GM12865 (cell line): ENCODE results near the gene DIPK2B.

Experiments
- DNase-seq: peaks from one replicate; pipeline ENCODE4 v3.0.0; 2010; ENCODE audit warnings: low read depth
- H3K4me3 ChIP-seq: 2 replicates; pipeline ENCODE4 v1.5.1; 2011; ENCODE audit warnings: mild to moderate bottlenecking, low read depth, low read length, control low read depth
- CTCF ChIP-seq: IDR thresholded peaks from 2 replicates; pipeline ENCODE4 v1.5.1; 2011; ENCODE audit warnings: low read length, control low read depth, low read depth, inconsistent platforms; ENCODE audit not compliant: insufficient read depth; ENCODE audit errors: missing control alignments

The DIPK2B gene, protein sequence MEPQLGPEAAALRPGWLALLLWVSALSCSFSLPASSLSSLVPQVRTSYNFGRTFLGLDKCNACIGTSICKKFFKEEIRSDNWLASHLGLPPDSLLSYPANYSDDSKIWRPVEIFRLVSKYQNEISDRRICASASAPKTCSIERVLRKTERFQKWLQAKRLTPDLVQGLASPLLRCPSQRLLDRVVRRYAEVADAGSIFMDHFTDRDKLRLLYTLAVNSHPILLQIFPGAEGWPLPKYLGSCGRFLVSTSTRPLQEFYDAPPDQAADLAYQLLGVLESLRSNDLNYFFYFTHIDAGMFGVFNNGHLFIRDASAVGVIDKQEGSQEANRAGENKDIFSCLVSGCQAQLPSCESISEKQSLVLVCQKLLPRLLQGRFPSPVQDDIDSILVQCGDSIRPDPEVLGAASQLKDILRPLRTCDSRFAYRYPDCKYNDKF

GRCh38 chrX:45200741-45201234, at the start of gene DIPK2B:
TSS of gene DIPK2B (minus strand) at chrX:45200876. CDS start at chrX:45200826, 50 bp downstream.
- TF ChIP-seq CTCF: no peak
- no peak for DNase-seq
- no peak within 1 kb of the TSS for H3K4me3 ChIP-seq

- H3K4me3 ChIP-seq: no peak overlapping the region
- DNase-seq: no peak
- TF ChIP-seq CTCF: no peak
Measured at GRCh38 chrX:45240301-45240700, 39.6 kb upstream of the DIPK2B start.

DNA sequence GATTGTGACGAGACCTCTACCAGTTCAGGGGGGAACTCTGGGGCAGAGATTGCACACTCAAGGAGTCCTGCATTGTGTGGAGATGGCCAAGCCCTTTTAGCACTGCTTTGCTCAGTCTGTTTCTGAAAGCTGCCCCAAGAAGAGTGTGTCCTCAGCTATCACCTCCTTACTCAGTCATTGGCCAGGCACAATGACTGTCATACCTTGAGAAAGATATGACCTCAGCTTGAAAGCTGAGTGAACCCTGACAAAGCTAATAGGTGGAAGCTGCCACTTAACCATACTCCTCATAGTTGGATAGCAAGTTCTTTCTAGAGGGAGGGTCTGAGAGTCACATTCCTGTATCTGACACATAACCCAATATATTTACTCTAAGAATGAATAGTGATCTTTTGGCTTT, 37.8 kb upstream of the DIPK2B start:
- DNase-seq: no peak
- no peak overlapping the region for H3K4me3 ChIP-seq
- no peak for TF ChIP-seq CTCF

DNA sequence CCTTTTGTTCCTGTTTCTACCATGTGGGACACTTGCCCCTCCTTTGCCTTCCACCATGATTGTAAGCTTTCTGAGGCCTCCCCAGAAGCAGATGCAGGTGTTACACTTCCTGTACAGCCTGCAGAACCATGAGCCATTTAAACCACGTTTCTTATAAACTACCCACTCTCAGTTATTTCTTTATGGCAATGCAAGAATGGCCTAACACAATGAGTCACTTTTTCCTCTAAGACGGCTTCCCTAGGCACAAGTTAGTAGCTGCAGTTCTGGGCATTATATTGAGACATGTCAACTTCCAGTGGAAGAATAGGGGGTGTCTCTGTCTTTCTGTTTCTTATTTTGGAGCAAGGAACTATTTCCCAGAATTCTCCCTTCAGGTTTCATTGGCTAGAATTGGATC, 32.9 kb upstream of the DIPK2B start:
- TF ChIP-seq CTCF: no peak
- no peak overlapping the region for H3K4me3 ChIP-seq
- no peak for DNase-seq

DNA sequence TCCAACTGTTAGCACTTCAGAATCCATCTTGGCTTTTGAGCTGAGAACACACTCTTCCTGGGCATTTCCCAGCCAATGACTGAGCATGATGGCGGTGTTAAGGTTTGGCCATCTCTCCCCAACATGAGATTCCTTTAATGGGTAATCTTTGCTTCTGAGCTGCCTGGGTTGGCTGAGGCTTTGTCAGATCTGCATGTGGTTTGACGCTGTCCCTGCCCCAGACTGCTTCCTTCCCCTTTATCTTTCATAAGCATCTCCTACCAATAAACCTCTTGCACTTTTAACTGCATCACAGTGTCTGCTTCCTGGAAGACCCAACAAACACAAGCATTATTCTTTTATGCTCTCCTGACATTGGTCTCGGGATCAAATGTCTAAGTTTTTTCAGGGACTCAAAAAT, 31.5 kb upstream of the DIPK2B start:
- H3K4me3 ChIP-seq: no peak overlapping the region
- no peak for TF ChIP-seq CTCF
- no peak for DNase-seq

DNA sequence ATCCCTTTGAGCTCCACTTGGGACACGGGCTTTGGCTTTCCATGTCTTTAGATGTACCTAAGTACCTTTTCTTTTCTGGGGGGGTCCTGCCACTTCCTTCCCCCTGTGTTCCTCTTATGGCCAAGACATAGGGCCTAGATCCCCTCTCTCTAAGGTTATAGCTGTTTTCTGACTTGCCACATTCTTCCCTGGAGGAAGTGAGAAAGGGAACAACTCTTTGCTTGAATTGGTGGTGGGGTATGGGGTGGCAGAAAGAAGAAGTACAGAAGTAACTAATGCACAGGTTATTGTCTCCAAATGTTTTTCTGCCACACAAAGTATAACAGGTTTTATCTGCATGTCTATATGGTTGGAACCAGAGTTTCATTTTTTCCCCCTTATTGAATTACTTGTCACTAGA, 29.7 kb upstream of the DIPK2B start:
- DNase-seq: no peak
- no peak for TF ChIP-seq CTCF

GRCh38 chrX:45229348-45229747, 28.7 kb upstream of the DIPK2B start:
- no peak for DNase-seq
- TF ChIP-seq CTCF: no peak
- no peak overlapping the region for H3K4me3 ChIP-seq

More for the DNA sequence above, 29.7 kb upstream of the DIPK2B start:
- H3K4me3 ChIP-seq: no peak overlapping the region
